ENCODE data around the gene TGFBR2. TPM values are rescaled to one million over a fixed set of nuclear protein-coding genes. Genes with fewer than 3 reads are reported as not detected.

Gene TGFBR2
- total and polyA plus RNA-seq, 10 of the 15 experiments (the other 5 are each of a cell fraction or from before 2014, with no cell fraction given): 0.02 to 0.98 (median 0.18) TPM; not detected in 1

GRCh38 chr3:30597769-30598134, 8.6 kb upstream of the TGFBR2 start:
- Histone ChIP-seq H3K9me3 (replicated peaks; ENCODE audit: control insufficient read depth, insufficient read depth, low read length) (no peaks in the 10 kb centered on the region), H4K20me1 (ENCODE audit: control insufficient read depth, insufficient read depth) (no peaks in the 10 kb centered on the region), H3K27ac (ENCODE audit: control insufficient read depth, insufficient read depth) (no peak overlapping the region), H3K4me3 (no peak overlapping the region), H3K79me2 (ENCODE audit: control insufficient read depth, insufficient read depth, low read length) (no peaks in the 10 kb centered on the region), H2AFZ (ENCODE audit: control insufficient read depth, low read depth, low read length) (no peak overlapping the region), H3K36me3 (ENCODE audit: control insufficient read depth in 2 of 2, insufficient read depth in 2 of 2, low read length in 1 of 2) (no peaks in the 10 kb centered on the region), H3K9ac (ENCODE audit: control insufficient read depth, insufficient read depth, low read length) (no peak overlapping the region), H3K4me2 (ENCODE audit: control insufficient read depth, insufficient read depth) (no peak overlapping the region), H3K4me1 (ENCODE audit: control insufficient read depth, insufficient read depth, low read length) (no peaks in the 10 kb centered on the region; the same call in 1 of the 2 replicates), H3K27me3 (replicated peaks in 1 of 2; ENCODE audit: control insufficient read depth in 2 of 2, insufficient read depth in 2 of 2, low read length in 1 of 2) (peaks cover 0 to 4% of the 10 kb centered on the region in 2 experiments; a peak in 2 of 4 replicates)
- no peak for FAIRE-seq
- in situ Hi-C loops (cut with MboI): no loop called here
- RAD21 ChIA-PET (ENCODE audit: unreplicated experiment): no interaction called here
- ATAC-seq: no peak
- POLR2A ChIA-PET: no interaction called here
- SMC1A ChIA-PET (ENCODE audit: uncharacterized antibody, unreplicated experiment): interaction anchor here (0.7 kb wide), 1 partner anchor 98 kb away, joined by 3 read pairs; no protein-coding TSS in a partner anchor
- CTCF ChIA-PET: no interaction called here
- DNase-seq (ENCODE audit: low read depth, low spot score): no peak
- no peak for TF ChIP-seq BRCA1 (IDR thresholded peaks at IDR 0.05; ENCODE audit: low read depth, low read length)
- TF ChIP-seq EED (IDR thresholded peaks at IDR 0.05; ENCODE audit: low read depth): no peak
- TF ChIP-seq IRF4 (IDR thresholded peaks at IDR 0.05; ENCODE audit: low read depth, low read length): no peak
- intact Hi-C loops (cut with micrococcal nuclease; ENCODE audit: unreplicated experiment): no loop called here
- no TSS peak for BruUV-seq (replicated peaks)

- H2AFZ ChIP-seq (ENCODE audit: control insufficient read depth, low read depth, low read length): no peak overlapping the region
- FAIRE-seq: no peak
- no peaks in the 10 kb centered on the region for H3K9me3 ChIP-seq (replicated peaks; ENCODE audit: control insufficient read depth, insufficient read depth, low read length)
- H3K4me1 ChIP-seq (ENCODE audit: control insufficient read depth, insufficient read depth, low read length): no peaks in the 10 kb centered on the region; the same call in 1 of the 2 replicates
- H3K36me3 ChIP-seq (ENCODE audit: control insufficient read depth in 2 of 2, insufficient read depth in 2 of 2, low read length in 1 of 2): no peaks in the 10 kb centered on the region
- BruUV-seq (replicated peaks): no TSS peak
- in situ Hi-C loops (cut with MboI): no loop called here
- no peaks in the 10 kb centered on the region for H4K20me1 ChIP-seq (ENCODE audit: control insufficient read depth, insufficient read depth)
- ATAC-seq: 0 out of 3 replicates have a peak, but pooled peaks have one; percentile 27
- ChIA-PET RAD21 (ENCODE audit: unreplicated experiment) (no interaction called here), CTCF (no interaction called here), POLR2A (no interaction called here), SMC1A (ENCODE audit: uncharacterized antibody, unreplicated experiment) (no interaction called here)
- H3K27me3 ChIP-seq (replicated peaks in 1 of 2; ENCODE audit: control insufficient read depth in 2 of 2, insufficient read depth in 2 of 2, low read length in 1 of 2): peaks cover 0 to 4% of the 10 kb centered on the region in 2 experiments; a peak in 2 of 4 replicates
- WGBS (ENCODE audit: insufficient coverage, insufficient replicate concordance, low lambda C conversion rate, missing lambda C conversion rate): 22% methylated on average over 3 of the region's 3 CpGs
- no peak overlapping the region for H3K4me3 ChIP-seq
- no peak for DNase-seq (ENCODE audit: low read depth, low spot score)
- H3K4me2 ChIP-seq (ENCODE audit: control insufficient read depth, insufficient read depth): no peak overlapping the region
- intact Hi-C loops (cut with micrococcal nuclease; ENCODE audit: unreplicated experiment): no loop called here
- no peak overlapping the region for H3K27ac ChIP-seq (ENCODE audit: control insufficient read depth, insufficient read depth)
- no peaks in the 10 kb centered on the region for H3K79me2 ChIP-seq (ENCODE audit: control insufficient read depth, insufficient read depth, low read length)
- no peak overlapping the region for H3K9ac ChIP-seq (ENCODE audit: control insufficient read depth, insufficient read depth, low read length)
- TF ChIP-seq SPI1 (IDR thresholded peaks at IDR 0.05; ENCODE audit: borderline replicate concordance, insufficient read depth, low read depth, low read length) (no peak), SREBF1 (IDR thresholded peaks at IDR 0.05; ENCODE audit: low read length) (no peak), EGR1 (IDR thresholded peaks at IDR 0.05; ENCODE audit: borderline replicate concordance in 1 of 2, low read depth in 2 of 2, low read length in 2 of 2) (no peak), ZNF24 (IDR thresholded peaks at IDR 0.05) (no peak), MTA3 (IDR thresholded peaks at IDR 0.05; ENCODE audit: borderline replicate concordance, low read length) (no peak), ZNF592 (IDR thresholded peaks at IDR 0.05) (no peak), POU2F2 (IDR thresholded peaks at IDR 0.05; ENCODE audit: borderline replicate concordance, low read depth, low read length) (no peak), ELK1 (IDR thresholded peaks at IDR 0.05; ENCODE audit: low read depth, low read length) (no peak), MEF2A (IDR thresholded peaks at IDR 0.05; ENCODE audit: insufficient read depth, low read depth, low read length) (no peak)
Observed at GRCh38 chr3:30598668-30599545, 7.5 kb upstream of the TGFBR2 start.
